T-helper 9 cell (primary cell): ENCODE data around the gene TMBIM1.
"Not testable (repeated sequence)": the region's sequence is repeated elsewhere in the genome, so short reads cannot be mapped to it uniquely, and the experiment has no call there.

Source experiments
- DNase-seq: peaks from one replicate; pipeline ENCODE4 v3.0.0-alpha.2; 2020

Gene TMBIM1

GRCh38 chr2:218317835-218318234 lies 25.5 kb upstream of the TMBIM1 start:
- DNase-seq: no peak

- no peak for DNase-seq
Measured at GRCh38 chr2:218317303-218317630, 25.0 kb upstream of the TMBIM1 start.

GRCh38 chr2:218315397-218315796 lies 23.1 kb upstream of the TMBIM1 start:
- no peak for DNase-seq

- not testable (repeated sequence) for DNase-seq
Measured at GRCh38 chr2:218314764-218315163, 22.5 kb upstream of the TMBIM1 start.

DNA sequence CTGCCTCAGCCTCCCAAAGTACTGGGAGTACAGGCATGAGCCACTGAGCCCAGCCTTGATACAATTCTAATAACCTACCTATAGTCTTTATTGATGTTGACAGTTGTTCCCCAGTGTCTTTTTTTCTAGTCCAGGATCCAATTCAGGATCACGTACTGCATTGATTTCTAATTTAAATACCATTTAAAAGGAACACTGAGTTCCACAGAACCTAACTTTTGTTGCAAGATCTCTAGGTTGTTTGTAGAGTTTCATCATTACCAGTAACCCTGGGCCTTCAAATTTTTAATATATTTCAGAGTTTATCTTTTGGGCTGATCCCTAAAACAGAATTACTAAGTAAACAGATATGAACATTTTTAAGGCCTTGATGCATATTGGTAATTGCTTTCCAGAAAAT lies 21.1 kb upstream of the TMBIM1 start:
- no peak for DNase-seq

- DNase-seq: no peak
Measured at GRCh38 chr2:218312267-218312756, 20.0 kb upstream of the TMBIM1 start.

DNA sequence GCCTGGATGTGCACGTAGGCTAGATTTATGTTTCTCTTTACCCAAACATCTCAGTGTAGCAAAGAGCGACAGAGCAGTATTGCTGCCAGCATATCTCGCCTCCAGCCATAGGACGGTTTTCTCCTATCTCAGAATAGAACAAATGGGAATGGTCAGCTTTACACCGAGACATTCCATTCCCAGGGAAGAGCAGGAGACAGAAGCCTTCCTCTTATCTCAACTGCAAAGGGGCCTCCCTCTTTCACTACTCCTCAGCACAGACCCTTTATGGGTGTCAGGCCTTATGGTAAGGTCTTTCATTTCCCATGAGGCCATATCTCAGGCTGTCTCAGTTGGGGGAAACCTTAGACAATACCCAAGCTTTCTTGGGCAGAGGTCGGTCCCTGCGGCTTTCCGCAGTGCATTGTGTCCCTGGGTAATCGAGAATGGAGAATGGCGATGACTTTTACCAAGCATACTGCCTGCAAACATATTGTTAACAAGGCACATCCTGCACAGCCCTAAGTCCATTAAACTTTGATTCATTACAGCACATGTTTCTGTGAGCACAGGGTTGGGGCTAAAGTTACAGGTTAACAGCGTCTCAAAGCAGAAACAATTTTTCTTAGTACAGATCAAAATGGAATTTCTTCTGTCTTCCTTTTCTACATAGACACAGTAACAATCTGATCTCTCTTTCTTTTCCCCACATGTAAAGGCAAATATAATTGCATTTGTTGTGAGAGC lies 19.4 kb upstream of the TMBIM1 start:
- not testable (repeated sequence) for DNase-seq

- no peak for DNase-seq
Measured at GRCh38 chr2:218310853-218311540, 18.7 kb upstream of the TMBIM1 start.

DNA sequence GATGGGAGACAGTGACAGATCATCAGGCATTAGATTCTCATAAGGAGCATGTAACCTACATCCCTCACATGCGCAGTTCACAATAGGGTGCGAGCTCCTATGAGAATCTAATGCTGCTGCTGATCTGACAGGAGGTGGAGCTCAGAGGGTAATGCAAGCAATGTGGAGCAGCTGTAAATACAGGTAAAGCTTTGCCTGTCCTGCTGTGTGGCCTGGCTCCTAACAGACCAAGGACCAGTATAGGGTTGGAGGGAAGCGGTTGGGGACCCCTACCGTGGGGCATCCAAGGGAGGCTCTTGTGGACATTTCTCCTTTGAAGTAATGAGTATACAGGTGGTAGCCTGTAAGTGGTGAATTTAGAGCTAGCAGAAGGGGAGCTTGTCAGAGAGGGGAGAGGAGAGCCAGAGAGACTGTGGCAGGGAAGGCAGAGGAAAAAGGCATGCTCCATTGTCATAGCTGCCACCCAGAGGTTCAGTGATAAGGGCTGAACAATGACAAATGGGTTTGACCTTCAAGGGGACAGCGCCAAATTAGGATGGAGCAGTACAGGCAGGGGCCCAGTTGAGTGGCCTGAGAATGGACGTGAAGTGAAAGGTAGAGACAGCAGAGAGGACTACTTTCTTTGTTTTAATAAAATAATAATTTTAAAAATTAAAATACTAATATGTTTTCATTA lies 15.2 kb upstream of the TMBIM1 start:
- no peak for DNase-seq

DNA sequence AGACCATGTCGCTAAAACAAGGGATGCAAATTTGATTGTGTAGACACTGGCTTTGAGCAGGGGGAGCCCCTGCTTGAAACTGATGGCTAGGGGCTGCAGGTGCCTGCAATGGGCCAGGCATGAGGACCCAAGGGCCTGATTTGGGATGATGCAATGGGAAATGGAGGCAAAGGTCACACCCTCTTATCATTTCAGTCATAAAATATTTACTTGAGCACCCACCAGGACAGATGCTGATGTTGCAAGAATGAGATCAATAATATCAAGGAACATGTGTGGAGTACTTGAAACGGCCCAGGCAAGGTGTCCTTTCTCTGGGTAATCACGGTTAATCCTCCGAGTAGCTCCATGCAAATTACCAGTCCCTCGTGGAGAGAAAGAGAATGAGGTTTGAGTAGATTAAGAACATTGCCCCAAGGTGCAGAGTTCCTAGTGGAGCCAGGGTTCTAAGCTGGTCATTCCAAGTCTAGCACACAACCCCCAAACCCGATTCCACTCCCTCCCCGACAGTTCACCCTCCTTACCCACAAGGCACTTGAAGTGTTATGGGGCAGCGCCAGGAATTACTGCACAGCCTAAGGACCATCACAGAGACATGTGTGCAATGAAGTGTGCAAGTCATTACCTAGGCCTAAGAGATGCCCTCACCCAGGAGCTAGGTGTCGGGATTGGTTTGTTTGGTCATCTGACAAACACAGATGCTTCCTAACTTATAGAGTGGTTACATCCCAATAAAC lies 14.0 kb upstream of the TMBIM1 start:
- DNase-seq: no peak

DNA sequence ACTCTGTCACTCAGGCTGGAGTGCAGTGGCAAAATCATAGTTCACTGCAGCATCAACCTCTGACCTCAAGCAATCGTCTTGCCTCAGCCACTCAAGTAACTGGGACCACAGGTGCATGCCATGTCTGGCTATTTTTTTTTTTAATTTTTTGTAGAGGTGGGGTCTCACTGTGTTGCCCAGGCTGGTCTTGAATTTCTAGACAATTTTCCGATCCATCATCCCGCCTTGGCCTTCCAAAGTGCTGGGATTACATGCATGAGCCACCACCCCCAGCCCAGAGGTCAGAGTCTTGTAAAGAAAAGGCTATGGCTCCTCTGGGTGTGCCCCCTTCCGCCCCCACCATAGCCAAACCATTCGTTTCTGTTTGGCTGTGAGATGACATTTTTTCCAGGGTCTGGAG lies 13.1 kb upstream of the TMBIM1 start:
- no peak for DNase-seq

- DNase-seq: peak; percentile 82
Measured at GRCh38 chr2:218301176-218301819, 9.0 kb upstream of the TMBIM1 start.

- no peak for DNase-seq
Measured at GRCh38 chr2:218300141-218300540, 7.8 kb upstream of the TMBIM1 start.

DNA sequence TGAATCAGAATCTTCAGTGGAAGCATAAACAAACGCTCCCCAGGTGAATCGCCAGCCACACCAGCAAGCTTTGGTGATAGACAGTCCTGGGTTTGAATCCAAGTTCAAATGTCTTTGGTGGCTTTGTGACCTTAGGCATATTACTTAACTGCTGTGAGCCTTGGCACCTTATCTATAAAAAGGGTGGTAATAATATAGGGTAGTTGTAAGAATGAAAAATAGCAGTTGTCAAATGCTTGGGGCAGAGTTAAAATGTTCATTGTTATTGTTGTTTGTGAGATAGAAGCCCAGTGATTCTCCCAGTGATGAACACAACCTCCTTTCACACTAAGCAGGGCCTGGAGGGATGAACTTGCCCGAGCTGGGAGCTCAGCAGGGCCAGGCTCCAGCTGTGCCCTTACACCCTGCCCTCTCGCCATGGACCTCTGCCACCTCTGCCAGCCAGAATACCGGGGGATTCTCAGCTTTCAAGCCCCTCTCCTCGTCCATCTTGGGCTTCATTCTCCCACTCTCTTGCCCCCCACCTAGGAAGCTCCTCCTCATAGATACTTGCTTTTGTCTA lies 6.1 kb upstream of the TMBIM1 start:
- DNase-seq: no peak

DNA sequence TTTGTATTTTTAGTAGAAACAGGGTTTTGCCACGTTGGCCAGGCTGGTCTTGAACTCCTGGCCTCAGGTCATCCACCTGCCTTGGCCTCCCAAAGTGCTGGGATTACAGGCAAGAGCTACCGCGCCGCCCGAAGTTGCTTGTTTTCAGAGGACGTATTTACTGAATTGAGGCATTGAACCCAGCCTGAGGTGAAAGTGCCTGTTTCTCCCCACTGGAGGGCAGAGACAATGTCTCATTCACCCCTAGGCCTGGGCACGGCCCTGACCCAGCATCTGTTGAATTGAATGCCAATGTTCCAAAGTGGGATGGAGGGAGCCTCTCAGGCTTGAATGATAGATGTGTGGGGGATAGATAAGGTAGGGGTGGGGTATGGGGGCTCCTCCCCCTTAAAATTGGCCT lies 4.5 kb upstream of the TMBIM1 start:
- no peak for DNase-seq

- no peak for DNase-seq
Measured at GRCh38 chr2:218296200-218296599, 3.9 kb upstream of the TMBIM1 start.

GRCh38 chr2:218295029-218295428 lies 2.7 kb upstream of the TMBIM1 start:
- no peak for DNase-seq

- DNase-seq: no peak
Measured at GRCh38 chr2:218294430-218295022, 2.2 kb upstream of the TMBIM1 start.

DNA sequence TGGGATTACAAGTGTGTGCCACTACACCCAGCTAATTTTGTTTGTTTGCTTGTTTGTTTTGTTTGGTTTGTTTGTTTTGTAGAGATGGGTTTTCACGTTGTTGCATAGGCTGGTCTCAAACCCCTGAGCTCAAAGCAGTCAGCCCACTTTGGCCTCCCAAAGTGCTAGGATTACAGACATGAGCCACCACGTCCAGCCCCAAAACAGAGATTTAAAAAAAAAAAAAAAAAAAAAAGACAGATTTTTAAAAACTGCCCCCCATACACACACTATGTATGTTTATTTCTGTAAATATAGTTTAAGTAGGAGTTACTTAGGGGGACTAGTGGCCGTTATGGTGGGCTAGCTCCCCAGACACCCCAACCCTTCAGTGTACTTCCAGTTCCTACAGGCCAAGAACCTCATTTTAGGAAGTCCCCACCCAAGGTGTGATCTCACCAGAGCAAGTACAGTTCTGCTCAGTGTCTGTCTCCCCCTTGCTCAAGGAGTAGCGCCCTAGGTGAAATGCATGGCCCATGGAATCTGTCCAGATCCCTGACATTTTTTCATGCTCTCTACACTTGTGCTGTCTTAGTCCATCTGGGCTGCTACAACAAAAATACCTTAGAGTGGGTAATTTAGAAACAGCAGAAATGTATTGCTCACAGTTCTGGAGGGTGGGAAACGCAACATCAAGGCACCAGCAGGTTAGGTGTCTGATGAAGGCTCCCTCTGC lies 1.6 kb upstream of the TMBIM1 start:
- no peak for DNase-seq

DNA sequence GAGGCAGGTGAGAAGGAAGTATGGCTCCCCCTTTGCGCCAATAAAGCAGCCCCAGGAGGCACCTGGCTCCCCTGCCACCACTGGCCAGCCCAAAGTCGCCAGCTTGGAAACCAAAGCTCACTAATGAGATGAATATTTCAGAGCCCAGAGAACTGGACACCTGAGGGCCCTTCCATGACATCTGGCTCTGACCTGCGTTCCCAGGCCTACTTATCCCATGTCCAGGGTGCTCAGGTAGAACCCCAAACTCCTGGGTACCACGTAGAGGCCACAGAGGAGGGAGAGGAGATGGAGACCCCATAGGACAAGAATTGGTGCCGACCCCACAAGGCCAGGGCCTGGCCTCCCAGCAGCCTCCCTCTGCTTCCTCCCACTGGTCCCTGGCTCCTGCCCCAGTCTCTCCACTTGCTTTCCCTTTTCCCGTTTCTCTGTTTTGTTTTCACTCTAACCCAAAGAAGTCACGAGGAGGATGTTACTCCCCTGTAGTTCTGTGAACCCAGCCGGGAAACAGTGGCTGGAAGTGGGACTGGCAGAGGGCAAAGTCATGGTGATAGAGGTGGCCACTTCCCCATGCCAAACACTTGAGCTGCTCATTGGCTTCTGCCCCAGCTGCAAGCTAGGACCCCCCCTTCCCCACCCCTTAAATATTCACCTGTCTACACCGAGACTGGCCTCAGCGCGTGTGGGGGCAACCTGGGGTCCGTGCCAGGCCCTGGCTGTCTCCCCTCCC lies 820 bp downstream of the TMBIM1 start:
- no peak for DNase-seq
